ENCODE data around the gene AKAP13. TPM values are rescaled to one million over a fixed set of nuclear protein-coding genes. Genes with fewer than 3 reads are reported as not detected.
A peak's percentile ranks its signal among the peaks of the same experiment; 100 is the strongest.

AKAP13 gene
- total RNA-seq, 1 donor from 2014 or later = 145 TPM

- no peak for TF ChIP-seq CTCF (IDR thresholded peaks at IDR 0.05; ENCODE audit: partially characterized antibody, unreplicated experiment)
- Mint-ChIP-seq H3K36me3 (ENCODE audit: unreplicated experiment) (no peaks in the 10 kb centered on the region), H3K4me1 (ENCODE audit: low read depth, unreplicated experiment) (peaks cover 2% of the 10 kb centered on the region), H3K27ac (ENCODE audit: unreplicated experiment) (no peak overlapping the region), H3K4me3 (ENCODE audit: unreplicated experiment) (no peak overlapping the region), H3K9me3 (ENCODE audit: unreplicated experiment) (no peaks in the 10 kb centered on the region), H3K27me3 (ENCODE audit: unreplicated experiment) (no peaks in the 10 kb centered on the region)
- no peak for DNase-seq
These were observed 306.9 kb downstream of the AKAP13 start for GRCh38 chr15:85687329-85687728.

GRCh38 chr15:85688711-85689110, 308.3 kb downstream of the AKAP13 start:
- H3K4me3 Mint-ChIP-seq (ENCODE audit: unreplicated experiment) = no peak overlapping the region
- peaks cover 2% of the 10 kb centered on the region for H3K4me1 Mint-ChIP-seq (ENCODE audit: low read depth, unreplicated experiment)
- H3K27me3 Mint-ChIP-seq (ENCODE audit: unreplicated experiment) = no peaks in the 10 kb centered on the region
- H3K9me3 Mint-ChIP-seq (ENCODE audit: unreplicated experiment) = no peaks in the 10 kb centered on the region
- DNase-seq = no peak
- no peak for TF ChIP-seq CTCF (IDR thresholded peaks at IDR 0.05; ENCODE audit: partially characterized antibody, unreplicated experiment)
- no peaks in the 10 kb centered on the region for H3K36me3 Mint-ChIP-seq (ENCODE audit: unreplicated experiment)
- no peak overlapping the region for H3K27ac Mint-ChIP-seq (ENCODE audit: unreplicated experiment)

GRCh38 chr15:85689729-85690128, 309.3 kb downstream of the AKAP13 start:
- no peak for DNase-seq
- peaks cover 2% of the 10 kb centered on the region for H3K4me1 Mint-ChIP-seq (ENCODE audit: low read depth, unreplicated experiment)
- peak overlapping the region; percentile 48 for H3K27ac Mint-ChIP-seq (ENCODE audit: unreplicated experiment)
- H3K4me3 Mint-ChIP-seq (ENCODE audit: unreplicated experiment) = no peak overlapping the region
- no peaks in the 10 kb centered on the region for H3K27me3 Mint-ChIP-seq (ENCODE audit: unreplicated experiment)
- H3K36me3 Mint-ChIP-seq (ENCODE audit: unreplicated experiment) = no peaks in the 10 kb centered on the region
- no peak for TF ChIP-seq CTCF (IDR thresholded peaks at IDR 0.05; ENCODE audit: partially characterized antibody, unreplicated experiment)
- no peaks in the 10 kb centered on the region for H3K9me3 Mint-ChIP-seq (ENCODE audit: unreplicated experiment)

GRCh38 chr15:85690561-85691231, 310.3 kb downstream of the AKAP13 start:
- Mint-ChIP-seq H3K9me3 (ENCODE audit: unreplicated experiment) (no peaks in the 10 kb centered on the region), H3K4me1 (ENCODE audit: low read depth, unreplicated experiment) (peaks cover 2% of the 10 kb centered on the region), H3K36me3 (ENCODE audit: unreplicated experiment) (no peaks in the 10 kb centered on the region), H3K4me3 (ENCODE audit: unreplicated experiment) (no peak overlapping the region), H3K27ac (ENCODE audit: unreplicated experiment) (no peak overlapping the region), H3K27me3 (ENCODE audit: unreplicated experiment) (no peaks in the 10 kb centered on the region)
- no peak for DNase-seq
- no peak for TF ChIP-seq CTCF (IDR thresholded peaks at IDR 0.05; ENCODE audit: partially characterized antibody, unreplicated experiment)

- Mint-ChIP-seq H3K36me3 (ENCODE audit: unreplicated experiment) (no peaks in the 10 kb centered on the region), H3K4me3 (ENCODE audit: unreplicated experiment) (no peak overlapping the region), H3K9me3 (ENCODE audit: unreplicated experiment) (no peaks in the 10 kb centered on the region), H3K27ac (ENCODE audit: unreplicated experiment) (no peak overlapping the region), H3K27me3 (ENCODE audit: unreplicated experiment) (no peaks in the 10 kb centered on the region), H3K4me1 (ENCODE audit: low read depth, unreplicated experiment) (peaks cover 2% of the 10 kb centered on the region)
- DNase-seq = no peak
- TF ChIP-seq CTCF (IDR thresholded peaks at IDR 0.05; ENCODE audit: partially characterized antibody, unreplicated experiment) = no peak
These were observed 311.2 kb downstream of the AKAP13 start for GRCh38 chr15:85691350-85692240.
